CD4-positive, alpha-beta memory T cell (primary cell): ENCODE results near the gene RCCD1. TPM values are rescaled to one million over a fixed set of nuclear protein-coding genes. Genes with fewer than 3 reads are reported as not detected.

Experiments
- CTCF ChIA-PET: fragments of 350-600 bp; sonication (Branson Sonifier 250); formaldehyde crosslinking; loops from one replicate; lab custom pipeline; 2021; ENCODE audit warnings: inconsistent platforms; ENCODE audit not compliant: partially characterized antibody; lab: Charles Lee
- POLR2A ChIA-PET: fragments of 350-600 bp; sonication (Branson Sonifier 250); formaldehyde crosslinking; loops from one replicate; lab custom pipeline; 2021; ENCODE audit not compliant: partially characterized antibody; lab: Charles Lee
- DNase-seq, 5 donors: peaks; one replicate each; pipeline versions ENCODE4 v3.0.0 to v3.0.0-alpha.2; 2020 to 2022; ENCODE audit warnings: mixed read lengths in 1 of 5
- H3K27ac ChIP-seq: one replicate; pipeline ENCODE4 v1.7.0; 2013; ENCODE audit warnings: low read depth, low read length
- H3K27me3 ChIP-seq: 2 replicates; pipeline ENCODE4 v1.7.0; 2013; ENCODE audit warnings: mild to moderate bottlenecking, low read length, moderate library complexity; ENCODE audit not compliant: insufficient read depth
- H3K36me3 ChIP-seq: 2 replicates; pipeline ENCODE4 v1.7.0; 2013; ENCODE audit warnings: mild to moderate bottlenecking, low read length, moderate library complexity; ENCODE audit not compliant: insufficient read depth
- H3K4me1 ChIP-seq: 2 replicates; pipeline ENCODE4 v1.7.0; 2013; ENCODE audit warnings: mild to moderate bottlenecking, low read length, moderate library complexity; ENCODE audit not compliant: insufficient read depth
- H3K4me3 ChIP-seq, 2 donors: one replicate each; pipeline ENCODE4 v1.7.0; 2013; ENCODE audit warnings: low read length in 2 of 2, mild to moderate bottlenecking in 1 of 2
- H3K9me3 ChIP-seq, 2 donors: one replicate each; pipeline ENCODE4 v1.7.0; 2013; ENCODE audit warnings: low read length in 2 of 2, control low read depth in 1 of 2; ENCODE audit not compliant: control insufficient read depth in 1 of 2
- H3K27ac Mint-ChIP-seq, 7 donors: one replicate each; pipeline ENCODE4 v1.8.0; 2020 to 2021; ENCODE audit warnings: mixed read lengths in 7 of 7, mild to moderate bottlenecking in 6 of 7, inconsistent platforms in 3 of 7, moderate library complexity in 3 of 7
- H3K27me3 Mint-ChIP-seq, 2 donors: one replicate each; pipeline ENCODE4 v1.8.0; 2020 to 2021; ENCODE audit warnings: mixed read lengths in 2 of 2
- H3K36me3 Mint-ChIP-seq, 2 donors: one replicate each; pipeline ENCODE4 v1.8.0; 2020 to 2021; ENCODE audit warnings: mixed read lengths in 2 of 2, inconsistent platforms in 1 of 2, mild to moderate bottlenecking in 1 of 2
- H3K4me1 Mint-ChIP-seq, 4 donors: one replicate each; pipeline ENCODE4 v1.8.0; 2020 to 2021; ENCODE audit warnings: mixed read lengths in 4 of 4, mild to moderate bottlenecking in 1 of 4
- H3K4me3 Mint-ChIP-seq, 8 donors: one replicate each; pipeline ENCODE4 v1.8.0; 2020 to 2021; ENCODE audit warnings: mixed read lengths in 8 of 8, mild to moderate bottlenecking in 7 of 8, moderate library complexity in 6 of 8, inconsistent platforms in 3 of 8
- H3K9me3 Mint-ChIP-seq, 8 donors: one replicate each; pipeline ENCODE4 v1.8.0; 2020 to 2021; ENCODE audit warnings: mixed read lengths in 8 of 8, mild to moderate bottlenecking in 5 of 8, inconsistent platforms in 3 of 8, moderate library complexity in 1 of 8
- intact Hi-C: fragments of 100-400 bp; cut with micrococcal nuclease; formaldehyde crosslinking; loops from one replicate; pipeline ENCODE4 v1.15.1; 2023
- polyA plus RNA-seq, 2 donors: library from polyadenylated mRNA; unstranded; fragments of 300-500 nt; fragmentation: Illumina TruSeq; gene quantifications; one replicate each; pipeline ENCODE4 v1.2.3, GENCODE V29; 2021
- total RNA-seq, 2 experiments: library from RNA; stranded (reverse); gene quantifications; one replicate each; pipeline ENCODE4 v1.2.3, GENCODE V29; 2021

The RCCD1 gene
- total and polyA plus RNA-seq, 4 experiments from 2014 or later: 2.0 to 15.6 (median 9.3) TPM

GRCh38 chr15:90970274-90970673 is 15.6 kb downstream of the RCCD1 start:
- Mint-ChIP-seq H3K27ac (no peak overlapping the region), H3K4me1 (no peaks in the 10 kb centered on the region), H3K36me3 (peaks cover 9 to 17% of the 10 kb centered on the region in 2 donors), H3K9me3 (no peaks in the 10 kb centered on the region), H3K27me3 (no peaks in the 10 kb centered on the region), H3K4me3 (no peak overlapping the region)
- H3K27ac ChIP-seq: no peak overlapping the region
- no peaks in the 10 kb centered on the region for H3K27me3 ChIP-seq
- ChIA-PET POLR2A (no interaction called here), CTCF (interaction anchor here (1.1 kb wide), 1 partner anchor 17 kb away, joined by 3 read pairs; no protein-coding TSS in a partner anchor)
- intact Hi-C loops: no loop called here
- H3K36me3 ChIP-seq: peaks cover 5% of the 10 kb centered on the region
- H3K4me3 ChIP-seq: no peak overlapping the region
- H3K9me3 ChIP-seq: no peaks in the 10 kb centered on the region
- no peak for DNase-seq
- no peaks in the 10 kb centered on the region for H3K4me1 ChIP-seq

DNA sequence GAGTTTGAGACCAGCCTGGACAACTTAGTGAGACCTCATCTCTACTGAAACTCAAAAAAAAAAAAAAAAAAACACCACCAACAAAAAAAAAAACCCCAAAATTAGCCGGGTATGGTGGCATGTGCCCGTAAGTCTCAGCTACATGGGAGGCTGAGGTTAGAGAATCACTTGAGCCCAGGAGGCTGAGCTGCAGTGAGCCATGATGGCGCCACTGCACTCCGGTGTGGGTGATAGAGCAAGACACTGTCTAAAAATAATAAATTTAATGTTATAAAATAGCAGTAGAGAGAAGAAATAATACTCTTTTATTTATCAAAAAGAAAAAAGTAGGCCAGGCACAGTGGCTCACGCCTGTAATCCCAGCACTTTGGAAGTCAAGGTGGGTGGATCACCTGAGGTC is 17.4 kb downstream of the RCCD1 start:
- Histone ChIP-seq H3K36me3 (no peaks in the 10 kb centered on the region), H3K4me3 (no peak overlapping the region), H3K27ac (no peak overlapping the region), H3K4me1 (no peaks in the 10 kb centered on the region), H3K9me3 (no peaks in the 10 kb centered on the region), H3K27me3 (no peaks in the 10 kb centered on the region)
- Mint-ChIP-seq H3K27me3 (no peaks in the 10 kb centered on the region), H3K4me3 (no peak overlapping the region), H3K4me1 (no peaks in the 10 kb centered on the region), H3K27ac (no peak overlapping the region), H3K36me3 (peaks cover 9 to 12% of the 10 kb centered on the region in 2 donors), H3K9me3 (no peaks in the 10 kb centered on the region)
- DNase-seq: no peak
- POLR2A ChIA-PET: interaction anchor here (0.6 kb wide), 1 partner anchor 64 kb away, joined by 5 read pairs; no protein-coding TSS in a partner anchor
- intact Hi-C loops: no loop called here
- CTCF ChIA-PET: no interaction called here

DNA sequence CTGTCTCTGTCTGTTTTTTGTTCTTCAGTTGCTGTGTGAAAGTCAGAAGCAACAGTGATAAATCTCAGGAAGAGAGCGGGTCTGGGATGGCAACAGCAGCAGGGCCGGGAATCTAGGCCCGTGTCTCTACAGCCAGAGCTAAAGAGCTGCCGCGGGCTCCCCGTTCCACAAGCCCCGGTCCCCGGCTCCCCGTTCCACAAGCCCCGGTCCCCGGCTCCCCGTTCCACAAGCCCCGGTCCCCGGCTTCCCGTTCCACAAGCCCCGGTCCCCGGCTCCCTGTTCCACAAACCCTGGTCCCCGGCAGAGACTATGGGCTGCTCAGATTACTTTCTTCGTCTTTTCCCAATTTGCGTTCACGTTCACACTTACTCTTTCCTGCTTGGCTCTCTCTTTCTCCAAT is 19.5 kb downstream of the RCCD1 start:
- DNase-seq: no peak
- Mint-ChIP-seq H3K36me3 (peaks cover 9 to 10% of the 10 kb centered on the region in 2 donors), H3K9me3 (no peaks in the 10 kb centered on the region), H3K4me1 (no peaks in the 10 kb centered on the region), H3K4me3 (no peak overlapping the region), H3K27ac (peak overlapping the region in 1 of 7 donors; percentile 65), H3K27me3 (no peaks in the 10 kb centered on the region)
- H3K4me1 ChIP-seq: no peaks in the 10 kb centered on the region
- CTCF ChIA-PET: no interaction called here
- H3K4me3 ChIP-seq: no peak overlapping the region
- intact Hi-C loops: no loop called here
- no peaks in the 10 kb centered on the region for H3K9me3 ChIP-seq
- H3K27ac ChIP-seq: no peak overlapping the region
- POLR2A ChIA-PET: no interaction called here
- peaks cover 5% of the 10 kb centered on the region for H3K36me3 ChIP-seq
- no peaks in the 10 kb centered on the region for H3K27me3 ChIP-seq

DNA sequence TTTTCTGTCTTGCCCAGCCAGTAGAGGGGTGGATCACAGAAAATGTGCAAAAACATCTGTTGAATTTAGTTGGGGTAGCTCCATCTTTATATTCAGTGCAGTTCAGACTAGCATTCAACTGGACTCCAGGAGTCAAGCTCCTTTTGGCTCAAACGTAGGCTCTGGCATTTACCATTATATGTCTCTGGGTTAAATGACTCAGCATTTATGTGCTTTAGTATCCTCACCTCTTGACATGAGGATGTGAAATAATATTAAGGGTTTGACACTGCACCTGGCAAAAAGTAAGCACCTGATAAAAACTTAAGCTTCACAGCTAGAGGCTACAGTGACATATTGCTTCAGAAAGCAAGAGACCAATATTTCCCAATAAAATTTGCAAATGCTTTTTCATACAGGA is 24.9 kb downstream of the RCCD1 start:
- no peaks in the 10 kb centered on the region for H3K27me3 ChIP-seq
- ChIA-PET CTCF (interaction anchor here (1.3 kb wide), 1 partner anchor 70 kb away, joined by 3 read pairs; no protein-coding TSS in a partner anchor), POLR2A (no interaction called here)
- Mint-ChIP-seq H3K4me3 (no peak overlapping the region), H3K4me1 (peaks cover 0 to 11% (median 6%) of the 10 kb centered on the region in 4 donors), H3K27me3 (no peaks in the 10 kb centered on the region), H3K36me3 (peaks cover 1 to 10% of the 10 kb centered on the region in 2 donors), H3K27ac (no peak overlapping the region), H3K9me3 (no peaks in the 10 kb centered on the region)
- no peak for DNase-seq
- H3K4me1 ChIP-seq: no peaks in the 10 kb centered on the region
- H3K36me3 ChIP-seq: peaks cover 5% of the 10 kb centered on the region
- H3K9me3 ChIP-seq: no peaks in the 10 kb centered on the region
- H3K27ac ChIP-seq: no peak overlapping the region
- intact Hi-C loops: no loop called here
- H3K4me3 ChIP-seq: no peak overlapping the region

- no peak overlapping the region for H3K4me3 ChIP-seq
Observed at GRCh38 chr15:90981681-90982080, 27.0 kb downstream of the RCCD1 start.

DNA sequence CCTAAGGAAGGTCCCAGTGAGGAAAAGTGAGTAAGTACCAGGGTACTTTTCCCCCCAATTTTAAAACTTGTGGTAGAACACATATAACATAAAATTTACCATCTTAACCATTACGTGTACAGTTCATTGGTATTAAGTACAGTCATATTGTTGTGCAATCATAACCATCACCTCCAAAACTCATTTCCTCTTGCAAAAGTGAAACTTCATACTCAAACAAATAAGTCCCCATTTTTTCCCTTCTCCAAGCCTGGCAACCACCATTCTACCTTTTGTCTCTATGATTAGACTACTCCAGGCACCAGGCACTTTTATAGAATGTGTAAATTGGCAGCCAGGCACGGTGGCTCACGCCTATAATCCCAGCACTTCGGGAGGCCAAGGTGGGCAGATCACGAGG is 27.5 kb downstream of the RCCD1 start:
- ChIA-PET POLR2A (no interaction called here), CTCF (interaction anchor here (1.5 kb wide), 1 partner anchor 26 kb away, joined by 3 read pairs; no protein-coding TSS in a partner anchor)
- no peak for DNase-seq
- Histone ChIP-seq H3K27me3 (no peaks in the 10 kb centered on the region), H3K4me1 (no peaks in the 10 kb centered on the region), H3K27ac (no peak overlapping the region), H3K36me3 (peaks cover 5% of the 10 kb centered on the region), H3K9me3 (no peaks in the 10 kb centered on the region), H3K4me3 (no peak overlapping the region)
- peak overlapping the region in 1 of 7 donors; percentile 29 for H3K27ac Mint-ChIP-seq
- no peaks in the 10 kb centered on the region for H3K27me3 Mint-ChIP-seq
- H3K36me3 Mint-ChIP-seq: peaks cover 0 to 8% of the 10 kb centered on the region in 2 donors
- H3K9me3 Mint-ChIP-seq: no peaks in the 10 kb centered on the region
- H3K4me3 Mint-ChIP-seq: no peak overlapping the region
- peaks cover 1 to 15% (median 8%) of the 10 kb centered on the region in 4 donors for H3K4me1 Mint-ChIP-seq
- intact Hi-C loops: no loop called here

More at GRCh38 chr15:90981681-90982080, 27.0 kb downstream of the RCCD1 start:
- no peaks in the 10 kb centered on the region for H3K9me3 Mint-ChIP-seq
- no peak for DNase-seq
- H3K36me3 Mint-ChIP-seq: peaks cover 0 to 8% of the 10 kb centered on the region in 2 donors
- CTCF ChIA-PET: interaction anchor here (0.9 to 1.5 kb wide), 2 partner anchors 26 to 51 kb away, joined by 3 read pairs; no protein-coding TSS in a partner anchor
- no peaks in the 10 kb centered on the region for H3K27me3 Mint-ChIP-seq
- H3K27me3 ChIP-seq: no peaks in the 10 kb centered on the region
- no peaks in the 10 kb centered on the region for H3K4me1 ChIP-seq
- intact Hi-C loops: no loop called here
- no peaks in the 10 kb centered on the region for H3K9me3 ChIP-seq
- H3K4me1 Mint-ChIP-seq: peaks cover 0 to 15% (median 6%) of the 10 kb centered on the region in 4 donors
- POLR2A ChIA-PET: no interaction called here
- H3K27ac Mint-ChIP-seq: peak overlapping the region in 1 of 7 donors; percentile 15
- no peak overlapping the region for H3K4me3 Mint-ChIP-seq
- no peak overlapping the region for H3K27ac ChIP-seq
- H3K36me3 ChIP-seq: peaks cover 5% of the 10 kb centered on the region

DNA sequence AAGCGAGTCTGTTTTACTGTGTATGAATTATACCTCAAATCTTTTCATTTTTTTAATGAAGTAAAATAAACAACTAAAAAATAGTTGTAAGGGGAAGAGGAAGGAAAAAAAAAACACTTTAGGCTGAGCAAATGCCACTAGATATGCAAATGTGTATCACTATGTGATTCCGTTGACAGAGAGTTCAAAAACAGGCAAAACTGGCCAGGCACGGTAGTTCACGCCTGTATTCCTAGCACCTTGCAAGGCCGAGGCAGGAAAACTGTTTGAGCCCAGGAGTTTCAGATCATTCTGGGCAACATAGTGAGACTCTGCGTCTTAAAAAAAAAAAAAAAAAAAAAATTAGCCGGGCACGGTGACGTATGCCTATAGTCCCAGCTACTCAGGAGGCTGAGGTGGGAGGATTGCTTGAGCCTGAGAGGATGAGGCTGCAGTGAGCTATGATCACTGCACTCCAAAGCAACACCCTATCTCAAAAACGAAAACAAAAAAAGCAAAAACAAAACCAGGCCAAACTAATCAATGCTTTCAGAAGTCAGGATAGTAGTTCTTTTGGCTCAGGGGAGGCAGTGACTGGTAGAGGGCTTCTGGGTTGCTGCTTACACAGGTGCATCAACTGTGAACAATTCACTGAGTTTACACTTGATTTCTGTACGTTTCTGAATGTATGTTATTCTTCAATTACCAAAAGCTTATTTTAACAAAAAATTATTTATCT is 32.3 kb downstream of the RCCD1 start:
- H3K27ac ChIP-seq: no peak overlapping the region
- Mint-ChIP-seq H3K9me3 (no peaks in the 10 kb centered on the region), H3K36me3 (peaks cover 0 to 2% of the 10 kb centered on the region in 2 donors), H3K27ac (peak overlapping the region in 2 of 7 donors; percentile 13 to 50), H3K27me3 (no peaks in the 10 kb centered on the region), H3K4me1 (peaks cover 15 to 34% (median 25%) of the 10 kb centered on the region in 4 donors), H3K4me3 (peak overlapping the region in 1 of 8 donors; percentile 36)
- intact Hi-C loops: no loop called here
- no peaks in the 10 kb centered on the region for H3K27me3 ChIP-seq
- ChIA-PET CTCF (interaction anchor here (0.9 to 3.4 kb wide), 5 partner anchors 16 to 101 kb away, joined by 3 to 16 read pairs (median 4); partner anchors contain the start of gene RCCD1), POLR2A (interaction anchor here (1.4 kb wide), 1 partner anchor 10 kb away, joined by 3 read pairs; no protein-coding TSS in a partner anchor)
- peaks cover 17% of the 10 kb centered on the region for H3K4me1 ChIP-seq
- no peaks in the 10 kb centered on the region for H3K9me3 ChIP-seq
- no peak for DNase-seq
- no peak overlapping the region for H3K4me3 ChIP-seq
- H3K36me3 ChIP-seq: no peaks in the 10 kb centered on the region
